Psoas muscle (tissue), 8 donors: ENCODE measurements around the gene WBP2. TPM values are rescaled to one million over a fixed set of nuclear protein-coding genes. Genes with fewer than 3 reads are reported as not detected.
"Not testable (repeated sequence)": the region's sequence is repeated elsewhere in the genome, so short reads cannot be mapped to it uniquely, and the experiment has no call there.

Source experiments
- ATAC-seq, 4 donors: fragments of 200-7000 bp; cut with Tn5 transposase; one replicate each; pipeline ENCODE4 v1.9.1; 2020; ENCODE audit warnings: moderate library complexity in 3 of 4, mild to moderate bottlenecking in 2 of 4
- DNase-seq, 2 donors: peaks; one replicate each; pipeline ENCODE4 v3.0.0-alpha.2; 2020
- H3K27ac ChIP-seq: fragments of 200-600 bp; one replicate; pipeline ENCODE4 v1.8.0; 2022
- H3K27me3 ChIP-seq, 3 donors: fragments of 200-600 bp in 1 of 3; one replicate each; pipeline versions ENCODE4 v1.6.1 to v1.8.0; 2013 to 2022; ENCODE audit warnings: low read length in 2 of 3, mild to moderate bottlenecking in 2 of 3, moderate library complexity in 1 of 3; ENCODE audit not compliant: insufficient read depth in 3 of 3
- H3K36me3 ChIP-seq, 2 donors: fragments of 200-600 bp in 1 of 2; one replicate each; pipeline versions ENCODE4 v1.6.1 to v1.8.0; 2013 to 2022; ENCODE audit warnings: low read depth in 1 of 2, mild to moderate bottlenecking in 1 of 2, moderate library complexity in 1 of 2; ENCODE audit not compliant: insufficient read depth in 1 of 2
- H3K4me1 ChIP-seq: fragments of 200-600 bp; one replicate; pipeline ENCODE4 v1.8.0; 2022
- H3K4me3 ChIP-seq: fragments of 200-600 bp; one replicate; pipeline ENCODE4 v1.8.0; 2022; ENCODE audit warnings: mild to moderate bottlenecking
- H3K9me3 ChIP-seq: fragments of 200-600 bp; one replicate; pipeline ENCODE4 v1.8.0; 2022
- WGBS, 3 donors: extraction: QIAGEN DNeasy Blood & Tissue Kit; methylation state at CpG; one replicate each; pipeline versions ENCODE4 v1.1.6 to v1.1.7; 2013; 5-methylcytosine and 5-hydroxymethylcytosine counted together
- intact Hi-C, 2 donors: fragments of 100-400 bp; cut with DNase I; formaldehyde crosslinking; loops; one replicate each; pipeline versions ENCODE4 v1.11.0 to v1.14.2; 2022
- polyA plus RNA-seq, 3 donors: library from polyadenylated mRNA; stranded (reverse); fragments of 200-250 nt; gene quantifications; one replicate each; pipeline ENCODE4 v1.2.3, GENCODE V29; 2013
- total RNA-seq, 4 donors: library from RNA; stranded (reverse); fragmentation: NEBNext Ultra II Directional in 2 of 4; extraction: Animal tissue kit (Norgen Biotek cat#: 25700) in 2 of 4; gene quantifications; one replicate each; pipeline versions ENCODE4 v1.2.1 to v1.2.4, GENCODE V29; 2021 to 2023
- TF ChIP-seq, protein P1 (sequence below): fragments of 200-600 bp; IDR thresholded peaks from one replicate; pipeline ENCODE4 v1.8.0; 2022; ENCODE audit warnings: antibody characterized with exemption
- donor health status: healthy with polysubstance abuse.
- donor health status: DM: no; HTN: no; CAD: no; lungs with moderate emphysema.
- donor health status: Bipolar disorder and iron deficiency.
- donor health status: healthy.
- donor health status: DM: yes; HTN: yes; CAD: no.
- donor health status: DM: no; HTN: no; CAD: no.
- donor health status: DM: no; HTN: no; CAD: no.
- donor health status: DM: yes; HTN: yes; CAD: no.

The WBP2 gene
- total and polyA plus RNA-seq, 7 donors = 109 to 278 (median 149) TPM

GRCh38 chr17:75891022-75891604 lies 36.0 kb upstream of the WBP2 start:
- intact Hi-C loops = loop anchor here in 1 of 2 donors (5.0 kb wide), 1 partner anchor 34 kb away; the partner anchor contains the start of gene WBP2
- no peak overlapping the region for H3K4me3 ChIP-seq
- DNase-seq (no peak), ATAC-seq (no peak)
- no peaks in the 10 kb centered on the region for H3K9me3 ChIP-seq
- H3K4me1 ChIP-seq = peaks cover 21% of the 10 kb centered on the region
- 88 to 89% (median 88%) methylated on average over 29 to 31 of the region's 31 CpGs for WGBS, 3 donors
- H3K27ac ChIP-seq = no peak overlapping the region
- H3K36me3 ChIP-seq = peaks cover 0 to 46% of the 10 kb centered on the region in 2 donors
- TF ChIP-seq, protein P1, sequence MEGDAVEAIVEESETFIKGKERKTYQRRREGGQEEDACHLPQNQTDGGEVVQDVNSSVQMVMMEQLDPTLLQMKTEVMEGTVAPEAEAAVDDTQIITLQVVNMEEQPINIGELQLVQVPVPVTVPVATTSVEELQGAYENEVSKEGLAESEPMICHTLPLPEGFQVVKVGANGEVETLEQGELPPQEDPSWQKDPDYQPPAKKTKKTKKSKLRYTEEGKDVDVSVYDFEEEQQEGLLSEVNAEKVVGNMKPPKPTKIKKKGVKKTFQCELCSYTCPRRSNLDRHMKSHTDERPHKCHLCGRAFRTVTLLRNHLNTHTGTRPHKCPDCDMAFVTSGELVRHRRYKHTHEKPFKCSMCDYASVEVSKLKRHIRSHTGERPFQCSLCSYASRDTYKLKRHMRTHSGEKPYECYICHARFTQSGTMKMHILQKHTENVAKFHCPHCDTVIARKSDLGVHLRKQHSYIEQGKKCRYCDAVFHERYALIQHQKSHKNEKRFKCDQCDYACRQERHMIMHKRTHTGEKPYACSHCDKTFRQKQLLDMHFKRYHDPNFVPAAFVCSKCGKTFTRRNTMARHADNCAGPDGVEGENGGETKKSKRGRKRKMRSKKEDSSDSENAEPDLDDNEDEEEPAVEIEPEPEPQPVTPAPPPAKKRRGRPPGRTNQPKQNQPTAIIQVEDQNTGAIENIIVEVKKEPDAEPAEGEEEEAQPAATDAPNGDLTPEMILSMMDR = no peak
- no peaks in the 10 kb centered on the region for H3K27me3 ChIP-seq

GRCh38 chr17:75889454-75889853 lies 34.3 kb upstream of the WBP2 start:
- no peaks in the 10 kb centered on the region for H3K27me3 ChIP-seq
- no peak overlapping the region for H3K27ac ChIP-seq
- DNase-seq (no peak), ATAC-seq (no peak)
- peaks cover 8% of the 10 kb centered on the region for H3K4me1 ChIP-seq
- 73 to 75% (median 74%) methylated on average over 6 of the region's 6 CpGs for WGBS, 3 donors
- H3K9me3 ChIP-seq = no peaks in the 10 kb centered on the region
- intact Hi-C loops = no loop called here
- H3K4me3 ChIP-seq = no peak overlapping the region
- peaks cover 0 to 46% of the 10 kb centered on the region in 2 donors for H3K36me3 ChIP-seq
- TF ChIP-seq, protein P1 = no peak

DNA sequence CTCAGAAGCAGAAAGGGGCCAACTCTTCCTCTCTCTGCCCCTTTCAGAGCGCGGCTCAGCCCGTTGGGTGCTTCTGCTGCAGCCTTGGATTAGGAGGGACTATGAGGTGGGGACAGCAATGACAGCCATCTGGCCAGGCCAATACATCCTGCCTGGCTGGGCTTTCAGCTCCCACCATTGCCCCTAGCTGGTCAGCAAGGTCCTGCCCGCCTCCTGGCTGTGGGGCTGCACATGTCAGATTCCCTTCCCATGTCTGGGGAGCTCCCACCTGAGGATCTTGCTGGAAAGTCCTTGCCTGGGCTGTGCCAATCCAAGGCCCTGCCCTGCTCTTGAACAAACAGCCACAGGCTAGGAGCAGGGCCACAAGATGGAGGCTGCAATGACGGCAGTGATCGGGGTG lies 33.3 kb upstream of the WBP2 start:
- TF ChIP-seq, protein P1 = no peak
- H3K27me3 ChIP-seq = no peaks in the 10 kb centered on the region
- no peak overlapping the region for H3K27ac ChIP-seq
- H3K9me3 ChIP-seq = no peaks in the 10 kb centered on the region
- peaks cover 8% of the 10 kb centered on the region for H3K4me1 ChIP-seq
- no peak for ATAC-seq
- WGBS, 3 donors = 79 to 85% (median 83%) methylated on average over 6 of the region's 6 CpGs
- DNase-seq = no peak
- intact Hi-C loops = no loop called here
- H3K36me3 ChIP-seq = peaks cover 0 to 46% of the 10 kb centered on the region in 2 donors
- H3K4me3 ChIP-seq = no peak overlapping the region

DNA sequence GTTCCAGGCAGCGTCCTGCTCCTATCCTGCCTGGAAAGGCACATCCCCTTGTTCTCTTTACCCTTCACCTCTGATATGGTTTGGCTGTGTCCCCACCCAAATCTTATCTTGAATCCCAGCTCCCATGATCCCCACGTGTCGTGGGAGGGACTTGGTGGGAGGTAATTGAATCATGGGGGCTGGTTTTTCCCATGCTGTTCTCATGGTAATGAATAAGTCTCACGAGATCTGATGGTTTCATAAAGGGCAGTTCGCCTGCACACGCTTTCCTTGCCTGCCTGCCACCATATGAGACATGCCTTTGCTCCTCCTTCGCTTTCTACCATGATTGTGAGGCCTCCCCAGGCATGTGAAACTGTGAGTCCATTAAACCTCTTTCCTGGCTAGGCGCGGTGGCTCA lies 30.7 kb upstream of the WBP2 start:
- H3K27ac ChIP-seq, H3K4me3 ChIP-seq, H3K9me3 ChIP-seq, H3K4me1 ChIP-seq, DNase-seq, ATAC-seq, H3K27me3 ChIP-seq, intact Hi-C loops: not testable (repeated sequence)
- peaks cover 0 to 28% of the 10 kb centered on the region in 2 donors for H3K36me3 ChIP-seq
- 82 to 90% (median 87%) methylated on average over 9 of the region's 9 CpGs for WGBS, 3 donors

DNA sequence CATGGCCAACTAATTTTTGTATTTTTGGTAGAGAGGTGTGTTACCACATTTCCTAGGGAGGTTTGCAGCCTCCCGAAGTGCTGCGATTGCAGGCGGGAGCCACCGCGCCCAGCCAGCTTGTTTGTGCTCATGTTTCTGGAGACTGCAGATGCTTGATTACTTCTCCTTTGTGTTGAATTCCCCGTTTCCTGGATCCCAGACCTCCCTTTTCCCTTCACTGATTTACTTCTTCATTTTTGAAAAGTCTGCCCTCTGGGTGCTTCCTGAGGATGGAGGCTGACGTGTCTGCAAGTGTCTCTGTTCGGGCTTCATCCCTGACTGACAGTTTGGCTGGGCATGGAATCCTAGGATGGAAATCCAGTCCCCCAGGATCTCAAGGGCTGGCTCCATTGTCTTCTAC lies 30.3 kb upstream of the WBP2 start:
- Histone ChIP-seq H3K9me3 (no peaks in the 10 kb centered on the region), H3K27ac (no peak overlapping the region), H3K4me3 (no peak overlapping the region), H3K4me1 (no peaks in the 10 kb centered on the region), H3K27me3 (no peaks in the 10 kb centered on the region), H3K36me3 (peaks cover 0 to 24% of the 10 kb centered on the region in 2 donors)
- intact Hi-C loops = no loop called here
- TF ChIP-seq, protein P1 = no peak
- ATAC-seq = no peak
- DNase-seq = no peak
- 71 to 79% (median 77%) methylated on average over 8 of the region's 8 CpGs for WGBS, 3 donors
